Middle frontal gyrus (tissue), 1 donor: ENCODE data around the gene SOX14.

Experiments used
- DNase-seq: peaks from one replicate; pipeline ENCODE4 v3.0.0-alpha.2; 2015; ENCODE audit warnings: low spot score; ENCODE audit errors: extremely low spot score

Gene SOX14

GRCh38 chr3:137768361-137769321, 4.5 kb downstream of the SOX14 start:
- no peak for DNase-seq

- DNase-seq = no peak
These were observed 5.4 kb downstream of the SOX14 start for GRCh38 chr3:137769322-137770065.

GRCh38 chr3:137770066-137770834, 6.1 kb downstream of the SOX14 start:
- DNase-seq = no peak

- no peak for DNase-seq
These were observed 6.8 kb downstream of the SOX14 start for GRCh38 chr3:137770835-137771399.

GRCh38 chr3:137771401-137772213, 7.5 kb downstream of the SOX14 start:
- DNase-seq = no peak

GRCh38 chr3:137772214-137772955, 8.3 kb downstream of the SOX14 start:
- DNase-seq = no peak

GRCh38 chr3:137778941-137779340, 14.8 kb downstream of the SOX14 start:
- DNase-seq = no peak

- no peak for DNase-seq
These were observed 23.4 kb downstream of the SOX14 start for GRCh38 chr3:137787529-137787928.

- DNase-seq = no peak
These were observed 25.1 kb downstream of the SOX14 start for GRCh38 chr3:137789236-137789635.

- DNase-seq = no peak
These were observed 28.6 kb downstream of the SOX14 start for GRCh38 chr3:137792626-137793271.

- DNase-seq = no peak
These were observed 32.9 kb downstream of the SOX14 start for GRCh38 chr3:137796993-137797392.

- no peak for DNase-seq
These were observed 39.1 kb downstream of the SOX14 start for GRCh38 chr3:137803215-137803614.

GRCh38 chr3:137807998-137808397, 43.9 kb downstream of the SOX14 start:
- DNase-seq = no peak

GRCh38 chr3:137809509-137809908, 45.4 kb downstream of the SOX14 start:
- DNase-seq = no peak

GRCh38 chr3:137812023-137812422, 47.9 kb downstream of the SOX14 start:
- no peak for DNase-seq

GRCh38 chr3:137815251-137815650, 51.1 kb downstream of the SOX14 start:
- DNase-seq = no peak
